Measurements from ENCODE around the gene KLHL17.

GRCh38 chr1:955474-955873 lies 4.9 kb upstream of the KLHL17 start:
- TF ChIP-seq CTCF (IDR thresholded peaks at IDR 0.05) (no peak), POLR2A (IDR thresholded peaks at IDR 0.05) (no peak)
